HG03039 (cell line): Measurements from ENCODE around the gene PAK4.

ENCODE experiments used
- ATAC-seq: cut with Tn5 transposase; IDR thresholded peaks from one replicate; pipeline ENCODE4 v1.9.1; 2021; ENCODE audit warnings: mild to moderate bottlenecking, moderate library complexity; ENCODE audit not compliant: unreplicated experiment

The PAK4 gene

GRCh38 chr19:39145180-39145953, 19.8 kb downstream of the PAK4 start:
- ATAC-seq, result no peak

GRCh38 chr19:39146091-39146490, 20.5 kb downstream of the PAK4 start:
- ATAC-seq, result no peak

- no peak for ATAC-seq
These were observed 21.3 kb downstream of the PAK4 start for GRCh38 chr19:39146686-39147450.

GRCh38 chr19:39147480-39147879, 21.9 kb downstream of the PAK4 start:
- ATAC-seq, result no peak

GRCh38 chr19:39148939-39149529, 23.4 kb downstream of the PAK4 start:
- ATAC-seq, result no peak

- ATAC-seq, result no peak
These were observed 24.6 kb downstream of the PAK4 start for GRCh38 chr19:39150235-39150634.

- no peak for ATAC-seq
These were observed 25.4 kb downstream of the PAK4 start for GRCh38 chr19:39150807-39151600.

GRCh38 chr19:39152066-39152465, 26.5 kb downstream of the PAK4 start:
- ATAC-seq, result no peak

- ATAC-seq, result no peak
These were observed 28.6 kb downstream of the PAK4 start for GRCh38 chr19:39154100-39154628.

GRCh38 chr19:39154629-39155100, 29.1 kb downstream of the PAK4 start:
- no peak for ATAC-seq

- ATAC-seq, result no peak
These were observed 29.6 kb downstream of the PAK4 start for GRCh38 chr19:39155114-39155700.

GRCh38 chr19:39155741-39156140, 30.2 kb downstream of the PAK4 start:
- no peak for ATAC-seq

- ATAC-seq, result no peak
These were observed 31.0 kb downstream of the PAK4 start for GRCh38 chr19:39156326-39157230.

- ATAC-seq, result no peak
These were observed 31.9 kb downstream of the PAK4 start for GRCh38 chr19:39157275-39157996.

GRCh38 chr19:39157997-39158389, 32.4 kb downstream of the PAK4 start:
- ATAC-seq, result no peak

GRCh38 chr19:39158646-39159260, 33.2 kb downstream of the PAK4 start:
- ATAC-seq, result no peak

- no peak for ATAC-seq
These were observed 34.9 kb downstream of the PAK4 start for GRCh38 chr19:39160523-39160861.
